NT2/D1 (cell line): Measurements from ENCODE around the gene MYO5A.

Experiments
- YY1 ChIP-seq: IDR thresholded peaks from 2 replicates; pipeline ENCODE4 v1.6.1; 2011; ENCODE audit not compliant: insufficient read length, insufficient read depth
- ZNF274 ChIP-seq: IDR thresholded peaks from 2 replicates; pipeline ENCODE4 v1.6.1; 2011; ENCODE audit warnings: mild to moderate bottlenecking, low read depth, low read length

DNA sequence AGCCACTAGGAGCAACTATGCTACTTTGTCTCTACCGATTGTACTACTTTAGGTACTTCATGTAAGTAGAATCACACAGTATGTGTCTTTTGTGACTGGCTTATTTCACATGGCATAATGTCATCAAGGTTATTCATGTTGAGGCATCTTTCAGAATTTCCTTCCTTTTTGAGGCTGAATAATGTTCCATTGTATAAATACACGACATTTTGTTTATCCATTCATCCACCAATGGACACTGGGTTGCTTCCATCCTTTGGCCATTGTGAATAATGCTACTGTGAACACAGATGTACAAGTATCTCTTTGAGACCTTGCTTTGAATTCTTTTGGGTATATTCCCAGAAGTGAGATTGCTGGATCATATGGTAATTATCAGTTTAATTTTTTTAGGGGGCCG, 29.2 kb downstream of the MYO5A start:
- TF ChIP-seq YY1 (no peak), ZNF274 (no peak)
